Left kidney (tissue), 2 donors: ENCODE data around the gene CEP112. TPM values are rescaled to one million over a fixed set of nuclear protein-coding genes. Genes with fewer than 3 reads are reported as not detected.
"Not testable (repeated sequence)": the region's sequence is repeated elsewhere in the genome, so short reads cannot be mapped to it uniquely, and the experiment has no call there.

ENCODE experiments used
- DNase-seq: peaks from one replicate; pipeline ENCODE4 v3.0.0-alpha.2; 2013
- polyA plus RNA-seq: library from polyadenylated mRNA; unstranded; fragments of 120-200 nt; gene quantifications from one replicate; pipeline ENCODE4 v1.2.1, GENCODE V29; 2013; ENCODE audit not compliant: insufficient read length

CEP112 gene
- polyA plus RNA-seq, 1 donor: 16.5 TPM

- no peak for DNase-seq
Observed at GRCh38 chr17:65891231-65891735, 300.6 kb downstream of the CEP112 start.

- DNase-seq: no peak
Observed at GRCh38 chr17:65888649-65889048, 303.3 kb downstream of the CEP112 start.

- no peak for DNase-seq
Observed at GRCh38 chr17:65886315-65887245, 305.4 kb downstream of the CEP112 start.

GRCh38 chr17:65885541-65886312, 306.2 kb downstream of the CEP112 start:
- no peak for DNase-seq

GRCh38 chr17:65876985-65877384, 314.9 kb downstream of the CEP112 start:
- no peak for DNase-seq

GRCh38 chr17:65868881-65869280, 323.1 kb downstream of the CEP112 start:
- DNase-seq: no peak

- DNase-seq: no peak
Observed at GRCh38 chr17:65867014-65867413, 324.9 kb downstream of the CEP112 start.

GRCh38 chr17:65865715-65866425, 326.1 kb downstream of the CEP112 start:
- no peak for DNase-seq

- DNase-seq: no peak
Observed at GRCh38 chr17:65864394-65864793, 327.5 kb downstream of the CEP112 start.

- DNase-seq: no peak
Observed at GRCh38 chr17:65857718-65858117, 334.2 kb downstream of the CEP112 start.

GRCh38 chr17:65856865-65857264, 335.1 kb downstream of the CEP112 start:
- no peak for DNase-seq

GRCh38 chr17:65855675-65856074, 336.3 kb downstream of the CEP112 start:
- no peak for DNase-seq

- DNase-seq: no peak
Observed at GRCh38 chr17:65855245-65855644, 336.7 kb downstream of the CEP112 start.

GRCh38 chr17:65853816-65854215, 338.1 kb downstream of the CEP112 start:
- no peak for DNase-seq

- no peak for DNase-seq
Observed at GRCh38 chr17:65852911-65853310, 339.0 kb downstream of the CEP112 start.

- no peak for DNase-seq
Observed at GRCh38 chr17:65851965-65852736, 339.8 kb downstream of the CEP112 start.

GRCh38 chr17:65850486-65850885, 341.4 kb downstream of the CEP112 start:
- DNase-seq: no peak

GRCh38 chr17:65848751-65849150, 343.2 kb downstream of the CEP112 start:
- DNase-seq: no peak

GRCh38 chr17:65841089-65841488, 350.8 kb downstream of the CEP112 start:
- no peak for DNase-seq

- not testable (repeated sequence) for DNase-seq
Observed at GRCh38 chr17:65837232-65837631, 354.7 kb downstream of the CEP112 start.

GRCh38 chr17:65833214-65833613, 358.7 kb downstream of the CEP112 start:
- DNase-seq: no peak
